SU-DHL-6 (cell line): Measurements from ENCODE around the gene SLC7A10.

ENCODE experiments used
- CTCF ChIP-seq: fragments of 200-600 bp; sonication (generic); IDR thresholded peaks from one replicate; pipeline ENCODE4 v1.5.1; 2017; ENCODE audit warnings: antibody characterized with exemption, mild to moderate bottlenecking, low read length, moderate library complexity; ENCODE audit not compliant: insufficient read depth, poor library complexity, severe bottlenecking
- EZH2phosphoT487 ChIP-seq: fragments of 200-600 bp; sonication (generic), shearing (Covaris generic); conservative IDR thresholded peaks from 2 replicates; pipeline ENCODE4 v1.6.1; 2018; ENCODE audit warnings: mild to moderate bottlenecking, antibody characterized with exemption, low read length, moderate library complexity, mixed read lengths

GRCh38 chr19:33187183-33187540 is 38.5 kb downstream of the SLC7A10 start:
- TF ChIP-seq CTCF (no peak), EZH2phosphoT487 (no peak)
